GM23338 (cell line): ENCODE results near the gene ZFHX3. TPM values are rescaled to one million over a fixed set of nuclear protein-coding genes. Genes with fewer than 3 reads are reported as not detected.

Source experiments
- ATAC-seq: fragments of 200-7000 bp; cut with Tn5 transposase; 3 replicates; pipeline ENCODE4 v1.9.1; 2020
- DNase-seq: peaks from one replicate; pipeline ENCODE4 v3.0.0-alpha.2; 2015; ENCODE audit warnings: low spot score
- H2AFZ ChIP-seq: fragments of 200-600 bp; sonication (generic); 2 replicates; pipeline ENCODE4 v1.8.0; 2016; ENCODE audit warnings: antibody characterized with exemption, mild to moderate bottlenecking, moderate library complexity
- H3F3A ChIP-seq: fragments of 200-600 bp; sonication (generic); replicated peaks from 2 replicates; pipeline ENCODE4 v1.8.0; 2017; ENCODE audit warnings: antibody characterized with exemption, mixed run types, low read depth
- H3K27ac ChIP-seq: fragments of 200-600 bp; sonication (generic); 2 replicates; pipeline ENCODE4 v1.6.1; 2016; ENCODE audit warnings: low read depth
- H3K27me3 ChIP-seq: fragments of 200-600 bp; sonication (generic); 2 replicates; pipeline ENCODE4 v1.8.0; 2016; ENCODE audit warnings: mild to moderate bottlenecking, mixed run types, moderate library complexity; ENCODE audit not compliant: insufficient read depth
- H3K36me3 ChIP-seq: fragments of 200-600 bp; sonication (generic); 2 replicates; pipeline ENCODE4 v1.8.0; 2016; ENCODE audit warnings: mild to moderate bottlenecking; ENCODE audit not compliant: insufficient read depth
- H3K4me1 ChIP-seq: fragments of 200-600 bp; sonication (generic); 2 replicates; pipeline ENCODE4 v1.8.0; 2016; ENCODE audit warnings: mild to moderate bottlenecking, moderate library complexity; ENCODE audit not compliant: insufficient read depth
- H3K4me2 ChIP-seq: fragments of 200-600 bp; sonication (generic); 2 replicates; pipeline ENCODE4 v1.7.1; 2017; ENCODE audit warnings: mixed run types
- H3K4me3 ChIP-seq: fragments of 200-600 bp; sonication (generic); 2 replicates; pipeline ENCODE4 v1.6.1; 2016; ENCODE audit warnings: mixed run types
- H3K79me2 ChIP-seq: fragments of 200-600 bp; sonication (generic); replicated peaks from 2 replicates; pipeline ENCODE4 v1.8.0; 2017; ENCODE audit warnings: mild to moderate bottlenecking; ENCODE audit not compliant: insufficient read depth
- H3K9me2 ChIP-seq: fragments of 200-600 bp; sonication (generic); 2 replicates; pipeline ENCODE4 v1.8.0; 2017; ENCODE audit not compliant: insufficient read depth
- H4K20me1 ChIP-seq: fragments of 200-600 bp; sonication (generic); replicated peaks from 2 replicates; pipeline ENCODE4 v1.8.0; 2017; ENCODE audit warnings: mild to moderate bottlenecking; ENCODE audit not compliant: insufficient read depth
- H3K27ac Mint-ChIP-seq: 2 replicates; pipeline ENCODE4 v1.8.0; 2020; ENCODE audit warnings: inconsistent platforms, mild to moderate bottlenecking, moderate library complexity, mixed read lengths
- H3K27me3 Mint-ChIP-seq: 3 replicates; pipeline ENCODE4 v1.8.0; 2022; ENCODE audit warnings: low read depth, mild to moderate bottlenecking, moderate library complexity, mixed read lengths, inconsistent platforms; ENCODE audit not compliant: insufficient read depth, poor library complexity
- H3K36me3 Mint-ChIP-seq: 3 replicates; pipeline ENCODE4 v1.8.0; 2021; ENCODE audit warnings: low read depth, mild to moderate bottlenecking, inconsistent platforms, moderate library complexity, mixed read lengths
- H3K4me1 Mint-ChIP-seq: 3 replicates; pipeline ENCODE4 v1.8.0; 2020; ENCODE audit warnings: mild to moderate bottlenecking, inconsistent platforms, mixed read lengths
- H3K4me3 Mint-ChIP-seq: 3 replicates; pipeline ENCODE4 v1.8.0; 2021; ENCODE audit warnings: moderate library complexity, mild to moderate bottlenecking, inconsistent platforms, mixed read lengths
- H3K9me3 Mint-ChIP-seq: 3 replicates; pipeline ENCODE4 v1.8.0; 2020; ENCODE audit warnings: moderate library complexity, mild to moderate bottlenecking, inconsistent platforms, mixed read lengths
- CREB1 ChIP-seq: fragments of 250-450 bp; sonication (Bioruptor Pico); IDR thresholded peaks from 2 replicates; pipeline ENCODE4 v1.5.0; 2020; ENCODE audit warnings: low read depth, mild to moderate bottlenecking, moderate library complexity
- EZH2 ChIP-seq: fragments of 200-600 bp; sonication (generic); IDR thresholded peaks from one replicate; pipeline ENCODE4 v1.8.0; 2017; ENCODE audit warnings: antibody characterized with exemption, mild to moderate bottlenecking, low read depth; ENCODE audit not compliant: unreplicated experiment
- EZH2phosphoT487 ChIP-seq: fragments of 200-600 bp; sonication (generic); IDR thresholded peaks from one replicate; pipeline ENCODE4 v1.8.1; 2018; ENCODE audit warnings: antibody characterized with exemption; ENCODE audit not compliant: unreplicated experiment
- JUNB ChIP-seq: IDR thresholded peaks from one replicate; pipeline ENCODE4 v1.6.1; 2016; ENCODE audit warnings: antibody characterized with exemption; ENCODE audit not compliant: unreplicated experiment
- NANOG ChIP-seq: IDR thresholded peaks from 2 replicates; pipeline ENCODE4 v1.6.1; 2016; ENCODE audit warnings: antibody characterized with exemption, borderline replicate concordance
- POLR2AphosphoS5 ChIP-seq: IDR thresholded peaks from 2 replicates; pipeline ENCODE4 v1.6.1; 2016; ENCODE audit warnings: antibody characterized with exemption, low read depth
- STAT1 ChIP-seq: IDR thresholded peaks from one replicate; pipeline ENCODE4 v1.6.1; 2016; ENCODE audit warnings: antibody characterized with exemption; ENCODE audit not compliant: unreplicated experiment
- ZNF114 ChIP-seq: fragments of 250-450 bp; sonication (Bioruptor Pico); IDR thresholded peaks from 2 replicates; pipeline ENCODE4 v1.5.0; 2020; ENCODE audit warnings: mild to moderate bottlenecking, moderate library complexity
- ZNF331 ChIP-seq: fragments of 250-450 bp; sonication (Bioruptor Pico); IDR thresholded peaks from 2 replicates; pipeline ENCODE4 v1.5.0; 2020; ENCODE audit warnings: low read depth, mild to moderate bottlenecking, moderate library complexity
- polyA plus RNA-seq: library from polyadenylated mRNA; unstranded; fragments of >200 nt; fragmentation: Nextera tagmentation; extraction: Ambion mirVana; gene quantifications from 2 replicates; pipeline ENCODE4 v1.2.1, GENCODE V29; 2016
- total RNA-seq: library from RNA; depleted of rRNA; stranded (reverse); fragments of >200 nt; shearing (Covaris generic); gene quantifications from 2 replicates; pipeline ENCODE4 v1.2.3, GENCODE V29; 2014
- TF ChIP-seq, protein P1 (sequence below): fragments of 250-450 bp; sonication (Bioruptor Pico); IDR thresholded peaks from 2 replicates; pipeline ENCODE4 v1.5.0; 2020; ENCODE audit warnings: mild to moderate bottlenecking, moderate library complexity
- TF ChIP-seq, protein P2 (sequence below): IDR thresholded peaks from one replicate; pipeline ENCODE4 v1.6.1; 2018; ENCODE audit warnings: antibody characterized with exemption; ENCODE audit not compliant: unreplicated experiment
- TF ChIP-seq, protein P3 (sequence below): IDR thresholded peaks from 2 replicates; pipeline ENCODE4 v1.6.1; 2016; ENCODE audit warnings: antibody characterized with exemption
- TF ChIP-seq, protein P4 (sequence below), 2 experiments: fragments of 200-600 bp in 1 of 2; sonication (generic) in 1 of 2; conservative IDR thresholded peaks; 2 replicates each; pipeline versions ENCODE4 v1.5.1 to v1.6.1; 2016 to 2017; ENCODE audit warnings: antibody characterized with exemption in 2 of 2, low read depth in 2 of 2, mild to moderate bottlenecking in 2 of 2, moderate library complexity in 1 of 2

Gene ZFHX3
- total and polyA plus RNA-seq, 2 experiments from 2014 or later = 1.0 to 1.5 TPM

DNA sequence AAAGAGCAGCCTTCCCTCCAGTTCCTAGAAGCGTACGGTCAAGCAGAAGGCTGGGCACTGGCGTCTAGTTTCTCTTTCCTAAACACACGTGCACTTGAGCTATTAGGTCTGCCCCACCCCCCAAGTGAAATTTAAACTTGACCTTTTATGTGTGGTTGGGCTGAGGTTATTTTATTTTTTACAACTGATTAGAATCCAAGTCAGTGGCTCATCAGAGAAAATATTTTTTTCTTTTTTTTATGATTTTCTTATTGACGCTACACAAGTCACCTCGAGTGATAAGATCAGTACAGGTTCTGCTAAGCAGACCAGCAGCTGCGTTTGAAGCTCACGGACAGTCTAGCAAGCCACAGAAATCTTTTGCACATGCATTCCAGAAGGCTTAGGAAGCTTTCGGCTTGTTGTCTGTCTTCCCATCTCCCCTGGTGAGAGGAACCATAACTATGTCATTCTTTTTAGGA, 95.1 kb downstream of the ZFHX3 start:
- Histone ChIP-seq H3K4me3 (no peak overlapping the region), H3K79me2 (no peaks in the 10 kb centered on the region), H3K36me3 (no peaks in the 10 kb centered on the region), H4K20me1 (no peaks in the 10 kb centered on the region), H3K4me1 (no peaks in the 10 kb centered on the region), H2AFZ (no peak overlapping the region), H3K4me2 (no peak overlapping the region), H3K27me3 (no peaks in the 10 kb centered on the region), H3F3A (no peaks in the 10 kb centered on the region), H3K9me2 (no peaks in the 10 kb centered on the region), H3K27ac (no peak overlapping the region)
- TF ChIP-seq POLR2AphosphoS5 (no peak), STAT1 (no peak), CREB1 (CRISPR knock-in tag) (no peak), EZH2 (no peak), ZNF331 (CRISPR knock-in tag) (no peak), JUNB (no peak), EZH2phosphoT487 (no peak), NANOG (no peak), ZNF114 (CRISPR knock-in tag) (no peak)
- TF ChIP-seq, protein P1, sequence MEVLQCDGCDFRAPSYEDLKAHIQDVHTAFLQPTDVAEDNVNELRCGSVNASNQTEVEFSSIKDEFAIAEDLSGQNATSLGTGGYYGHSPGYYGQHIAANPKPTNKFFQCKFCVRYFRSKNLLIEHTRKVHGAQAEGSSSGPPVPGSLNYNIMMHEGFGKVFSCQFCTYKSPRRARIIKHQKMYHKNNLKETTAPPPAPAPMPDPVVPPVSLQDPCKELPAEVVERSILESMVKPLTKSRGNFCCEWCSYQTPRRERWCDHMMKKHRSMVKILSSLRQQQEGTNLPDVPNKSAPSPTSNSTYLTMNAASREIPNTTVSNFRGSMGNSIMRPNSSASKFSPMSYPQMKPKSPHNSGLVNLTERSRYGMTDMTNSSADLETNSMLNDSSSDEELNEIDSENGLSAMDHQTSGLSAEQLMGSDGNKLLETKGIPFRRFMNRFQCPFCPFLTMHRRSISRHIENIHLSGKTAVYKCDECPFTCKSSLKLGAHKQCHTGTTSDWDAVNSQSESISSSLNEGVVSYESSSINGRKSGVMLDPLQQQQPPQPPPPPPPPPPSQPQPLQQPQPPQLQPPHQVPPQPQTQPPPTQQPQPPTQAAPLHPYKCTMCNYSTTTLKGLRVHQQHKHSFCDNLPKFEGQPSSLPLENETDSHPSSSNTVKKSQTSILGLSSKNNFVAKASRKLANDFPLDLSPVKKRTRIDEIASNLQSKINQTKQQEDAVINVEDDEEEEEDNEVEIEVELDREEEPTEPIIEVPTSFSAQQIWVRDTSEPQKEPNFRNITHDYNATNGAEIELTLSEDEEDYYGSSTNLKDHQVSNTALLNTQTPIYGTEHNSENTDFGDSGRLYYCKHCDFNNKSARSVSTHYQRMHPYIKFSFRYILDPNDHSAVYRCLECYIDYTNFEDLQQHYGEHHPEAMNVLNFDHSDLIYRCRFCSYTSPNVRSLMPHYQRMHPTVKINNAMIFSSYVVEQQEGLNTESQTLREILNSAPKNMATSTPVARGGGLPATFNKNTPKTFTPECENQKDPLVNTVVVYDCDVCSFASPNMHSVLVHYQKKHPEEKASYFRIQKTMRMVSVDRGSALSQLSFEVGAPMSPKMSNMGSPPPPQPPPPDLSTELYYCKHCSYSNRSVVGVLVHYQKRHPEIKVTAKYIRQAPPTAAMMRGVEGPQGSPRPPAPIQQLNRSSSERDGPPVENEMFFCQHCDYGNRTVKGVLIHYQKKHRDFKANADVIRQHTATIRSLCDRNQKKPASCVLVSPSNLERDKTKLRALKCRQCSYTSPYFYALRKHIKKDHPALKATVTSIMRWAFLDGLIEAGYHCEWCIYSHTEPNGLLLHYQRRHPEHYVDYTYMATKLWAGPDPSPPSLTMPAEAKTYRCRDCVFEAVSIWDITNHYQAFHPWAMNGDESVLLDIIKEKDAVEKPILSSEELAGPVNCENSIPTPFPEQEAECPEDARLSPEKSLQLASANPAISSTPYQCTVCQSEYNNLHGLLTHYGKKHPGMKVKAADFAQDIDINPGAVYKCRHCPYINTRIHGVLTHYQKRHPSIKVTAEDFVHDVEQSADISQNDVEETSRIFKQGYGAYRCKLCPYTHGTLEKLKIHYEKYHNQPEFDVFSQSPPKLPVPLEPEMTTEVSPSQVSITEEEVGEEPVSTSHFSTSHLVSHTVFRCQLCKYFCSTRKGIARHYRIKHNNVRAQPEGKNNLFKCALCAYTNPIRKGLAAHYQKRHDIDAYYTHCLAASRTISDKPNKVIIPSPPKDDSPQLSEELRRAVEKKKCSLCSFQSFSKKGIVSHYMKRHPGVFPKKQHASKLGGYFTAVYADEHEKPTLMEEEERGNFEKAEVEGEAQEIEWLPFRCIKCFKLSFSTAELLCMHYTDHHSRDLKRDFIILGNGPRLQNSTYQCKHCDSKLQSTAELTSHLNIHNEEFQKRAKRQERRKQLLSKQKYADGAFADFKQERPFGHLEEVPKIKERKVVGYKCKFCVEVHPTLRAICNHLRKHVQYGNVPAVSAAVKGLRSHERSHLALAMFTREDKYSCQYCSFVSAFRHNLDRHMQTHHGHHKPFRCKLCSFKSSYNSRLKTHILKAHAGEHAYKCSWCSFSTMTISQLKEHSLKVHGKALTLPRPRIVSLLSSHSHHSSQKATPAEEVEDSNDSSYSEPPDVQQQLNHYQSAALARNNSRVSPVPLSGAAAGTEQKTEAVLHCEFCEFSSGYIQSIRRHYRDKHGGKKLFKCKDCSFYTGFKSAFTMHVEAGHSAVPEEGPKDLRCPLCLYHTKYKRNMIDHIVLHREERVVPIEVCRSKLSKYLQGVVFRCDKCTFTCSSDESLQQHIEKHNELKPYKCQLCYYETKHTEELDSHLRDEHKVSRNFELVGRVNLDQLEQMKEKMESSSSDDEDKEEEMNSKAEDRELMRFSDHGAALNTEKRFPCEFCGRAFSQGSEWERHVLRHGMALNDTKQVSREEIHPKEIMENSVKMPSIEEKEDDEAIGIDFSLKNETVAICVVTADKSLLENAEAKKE (CRISPR knock-in tag) = no peak
- TF ChIP-seq, protein P2, sequence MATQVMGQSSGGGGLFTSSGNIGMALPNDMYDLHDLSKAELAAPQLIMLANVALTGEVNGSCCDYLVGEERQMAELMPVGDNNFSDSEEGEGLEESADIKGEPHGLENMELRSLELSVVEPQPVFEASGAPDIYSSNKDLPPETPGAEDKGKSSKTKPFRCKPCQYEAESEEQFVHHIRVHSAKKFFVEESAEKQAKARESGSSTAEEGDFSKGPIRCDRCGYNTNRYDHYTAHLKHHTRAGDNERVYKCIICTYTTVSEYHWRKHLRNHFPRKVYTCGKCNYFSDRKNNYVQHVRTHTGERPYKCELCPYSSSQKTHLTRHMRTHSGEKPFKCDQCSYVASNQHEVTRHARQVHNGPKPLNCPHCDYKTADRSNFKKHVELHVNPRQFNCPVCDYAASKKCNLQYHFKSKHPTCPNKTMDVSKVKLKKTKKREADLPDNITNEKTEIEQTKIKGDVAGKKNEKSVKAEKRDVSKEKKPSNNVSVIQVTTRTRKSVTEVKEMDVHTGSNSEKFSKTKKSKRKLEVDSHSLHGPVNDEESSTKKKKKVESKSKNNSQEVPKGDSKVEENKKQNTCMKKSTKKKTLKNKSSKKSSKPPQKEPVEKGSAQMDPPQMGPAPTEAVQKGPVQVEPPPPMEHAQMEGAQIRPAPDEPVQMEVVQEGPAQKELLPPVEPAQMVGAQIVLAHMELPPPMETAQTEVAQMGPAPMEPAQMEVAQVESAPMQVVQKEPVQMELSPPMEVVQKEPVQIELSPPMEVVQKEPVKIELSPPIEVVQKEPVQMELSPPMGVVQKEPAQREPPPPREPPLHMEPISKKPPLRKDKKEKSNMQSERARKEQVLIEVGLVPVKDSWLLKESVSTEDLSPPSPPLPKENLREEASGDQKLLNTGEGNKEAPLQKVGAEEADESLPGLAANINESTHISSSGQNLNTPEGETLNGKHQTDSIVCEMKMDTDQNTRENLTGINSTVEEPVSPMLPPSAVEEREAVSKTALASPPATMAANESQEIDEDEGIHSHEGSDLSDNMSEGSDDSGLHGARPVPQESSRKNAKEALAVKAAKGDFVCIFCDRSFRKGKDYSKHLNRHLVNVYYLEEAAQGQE = no peak
- TF ChIP-seq, protein P3, sequence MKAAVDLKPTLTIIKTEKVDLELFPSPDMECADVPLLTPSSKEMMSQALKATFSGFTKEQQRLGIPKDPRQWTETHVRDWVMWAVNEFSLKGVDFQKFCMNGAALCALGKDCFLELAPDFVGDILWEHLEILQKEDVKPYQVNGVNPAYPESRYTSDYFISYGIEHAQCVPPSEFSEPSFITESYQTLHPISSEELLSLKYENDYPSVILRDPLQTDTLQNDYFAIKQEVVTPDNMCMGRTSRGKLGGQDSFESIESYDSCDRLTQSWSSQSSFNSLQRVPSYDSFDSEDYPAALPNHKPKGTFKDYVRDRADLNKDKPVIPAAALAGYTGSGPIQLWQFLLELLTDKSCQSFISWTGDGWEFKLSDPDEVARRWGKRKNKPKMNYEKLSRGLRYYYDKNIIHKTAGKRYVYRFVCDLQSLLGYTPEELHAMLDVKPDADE = no peak
- TF ChIP-seq, protein P4, sequence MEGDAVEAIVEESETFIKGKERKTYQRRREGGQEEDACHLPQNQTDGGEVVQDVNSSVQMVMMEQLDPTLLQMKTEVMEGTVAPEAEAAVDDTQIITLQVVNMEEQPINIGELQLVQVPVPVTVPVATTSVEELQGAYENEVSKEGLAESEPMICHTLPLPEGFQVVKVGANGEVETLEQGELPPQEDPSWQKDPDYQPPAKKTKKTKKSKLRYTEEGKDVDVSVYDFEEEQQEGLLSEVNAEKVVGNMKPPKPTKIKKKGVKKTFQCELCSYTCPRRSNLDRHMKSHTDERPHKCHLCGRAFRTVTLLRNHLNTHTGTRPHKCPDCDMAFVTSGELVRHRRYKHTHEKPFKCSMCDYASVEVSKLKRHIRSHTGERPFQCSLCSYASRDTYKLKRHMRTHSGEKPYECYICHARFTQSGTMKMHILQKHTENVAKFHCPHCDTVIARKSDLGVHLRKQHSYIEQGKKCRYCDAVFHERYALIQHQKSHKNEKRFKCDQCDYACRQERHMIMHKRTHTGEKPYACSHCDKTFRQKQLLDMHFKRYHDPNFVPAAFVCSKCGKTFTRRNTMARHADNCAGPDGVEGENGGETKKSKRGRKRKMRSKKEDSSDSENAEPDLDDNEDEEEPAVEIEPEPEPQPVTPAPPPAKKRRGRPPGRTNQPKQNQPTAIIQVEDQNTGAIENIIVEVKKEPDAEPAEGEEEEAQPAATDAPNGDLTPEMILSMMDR (conservative IDR thresholded peaks at IDR 0.05; ENCODE audit: low read depth in 2 of 2) = no peak
- ATAC-seq (no peak), DNase-seq (no peak)
- Mint-ChIP-seq H3K4me3 (no peak overlapping the region), H3K36me3 (peaks cover 3% of the 10 kb centered on the region; the same call in 1 of the 3 replicates), H3K27me3 (peaks cover 3% of the 10 kb centered on the region), H3K9me3 (no peaks in the 10 kb centered on the region), H3K27ac (no peak overlapping the region), H3K4me1 (peaks cover 3% of the 10 kb centered on the region)
